OCI-LY1 (cell line): ENCODE measurements around the gene ST6GALNAC2.

Experiments used
- H2AFZ ChIP-seq: fragments of 200-600 bp; sonication (generic), shearing (Covaris generic); 2 replicates; pipeline ENCODE4 v1.6.0; 2014; ENCODE audit warnings: antibody characterized with exemption, mild to moderate bottlenecking, low read length
- H3F3A ChIP-seq: fragments of 200-600 bp; sonication (generic), shearing (Covaris generic); 2 replicates; pipeline ENCODE4 v1.6.0; 2014; ENCODE audit warnings: mild to moderate bottlenecking, antibody characterized with exemption, low read length, moderate library complexity; ENCODE audit not compliant: insufficient read depth
- H3K27ac ChIP-seq: fragments of 200-600 bp; sonication (generic); 2 replicates; pipeline ENCODE4 v1.5.1; 2014; ENCODE audit warnings: low read length, mixed run types, mild to moderate bottlenecking, low read depth; ENCODE audit not compliant: poor library complexity, severe bottlenecking
- H3K27me3 ChIP-seq: fragments of 200-600 bp; sonication (generic); 2 replicates; pipeline ENCODE4 v1.6.0; 2014; ENCODE audit warnings: antibody characterized with exemption, mild to moderate bottlenecking, low read length, moderate library complexity; ENCODE audit not compliant: insufficient read depth
- H3K36me3 ChIP-seq: fragments of 200-600 bp; sonication (generic); 2 replicates; pipeline ENCODE4 v1.6.1; 2014; ENCODE audit warnings: mild to moderate bottlenecking, antibody characterized with exemption, low read length, moderate library complexity, mixed read lengths; ENCODE audit not compliant: insufficient read depth
- H3K4me1 ChIP-seq: fragments of 200-600 bp; sonication (generic); 2 replicates; pipeline ENCODE4 v1.5.1; 2014; ENCODE audit warnings: mild to moderate bottlenecking, low read length, moderate library complexity; ENCODE audit not compliant: insufficient read depth, severe bottlenecking
- H3K4me2 ChIP-seq: fragments of 200-600 bp; sonication (generic), shearing (Covaris generic); 2 replicates; pipeline ENCODE4 v1.6.1; 2014; ENCODE audit warnings: low read length
- H3K4me3 ChIP-seq: fragments of 200-600 bp; sonication (generic); 2 replicates; pipeline ENCODE4 v1.5.1; 2014; ENCODE audit warnings: low read length, low read depth, mild to moderate bottlenecking, mixed read lengths; ENCODE audit not compliant: poor library complexity, severe bottlenecking
- H3K79me2 ChIP-seq: fragments of 200-600 bp; shearing (Covaris generic); 2 replicates; pipeline ENCODE4 v1.6.1; 2016; ENCODE audit warnings: mixed run types, low read length, mixed read lengths; ENCODE audit not compliant: insufficient read depth
- H3K9ac ChIP-seq: fragments of 200-600 bp; sonication (generic), shearing (Covaris generic); 2 replicates; pipeline ENCODE4 v1.6.1; 2014; ENCODE audit warnings: mild to moderate bottlenecking, low read length, mixed read lengths
- H3K9me2 ChIP-seq: fragments of 200-600 bp; sonication (generic), shearing (Covaris generic); 2 replicates; pipeline ENCODE4 v1.6.1; 2014; ENCODE audit warnings: low read depth, mild to moderate bottlenecking, low read length, mixed read lengths
- H3K9me3 ChIP-seq: fragments of 200-600 bp; shearing (Covaris generic); 2 replicates; pipeline ENCODE4 v1.6.1; 2014; ENCODE audit warnings: low read length, mixed read lengths
- H4K20me1 ChIP-seq: fragments of 200-600 bp; sonication (generic), shearing (Covaris generic); 2 replicates; pipeline ENCODE4 v1.6.0; 2016; ENCODE audit warnings: mild to moderate bottlenecking, low read length; ENCODE audit not compliant: insufficient read depth
- CTCF ChIP-seq: fragments of 200-600 bp; sonication (generic), shearing (Covaris generic); IDR thresholded peaks from 2 replicates; pipeline ENCODE4 v1.5.1; 2017; ENCODE audit warnings: mild to moderate bottlenecking, antibody characterized with exemption, low read length, moderate library complexity, mixed read lengths
- EZH2 ChIP-seq: fragments of 200-600 bp; sonication (generic), shearing (Covaris generic); IDR thresholded peaks from 2 replicates; pipeline ENCODE4 v1.8.0; 2017; ENCODE audit warnings: borderline replicate concordance, mixed run types, mild to moderate bottlenecking, antibody characterized with exemption, low read length, moderate library complexity, mixed read lengths

Gene ST6GALNAC2

GRCh38 chr17:76581515-76581914, 4.1 kb downstream of the ST6GALNAC2 start:
- Histone ChIP-seq H3K79me2 (no peaks in the 10 kb centered on the region), H3K27ac (no peak overlapping the region), H4K20me1 (no peaks in the 10 kb centered on the region), H3K4me3 (no peak overlapping the region), H3F3A (no peaks in the 10 kb centered on the region), H3K9me3 (no peaks in the 10 kb centered on the region), H3K9ac (no peak overlapping the region), H3K4me1 (no peaks in the 10 kb centered on the region), H3K27me3 (peaks cover 6% of the 10 kb centered on the region; the same call in 1 of the 2 replicates), H3K36me3 (no peaks in the 10 kb centered on the region; the same call in 1 of the 2 replicates), H2AFZ (no peak overlapping the region), H3K9me2 (no peaks in the 10 kb centered on the region), H3K4me2 (no peak overlapping the region)
- no peak for TF ChIP-seq CTCF
- no peak for TF ChIP-seq EZH2

GRCh38 chr17:76579281-76579680, 6.4 kb downstream of the ST6GALNAC2 start:
- H4K20me1 ChIP-seq: no peaks in the 10 kb centered on the region
- H3K9ac ChIP-seq: no peak overlapping the region
- H3K27ac ChIP-seq: no peak overlapping the region
- H3K27me3 ChIP-seq: 0 out of 2 replicates have a peak, but pooled peaks cover 6% of the 10 kb centered on the region
- H3K9me3 ChIP-seq: no peaks in the 10 kb centered on the region
- H3K79me2 ChIP-seq: no peaks in the 10 kb centered on the region
- no peaks in the 10 kb centered on the region for H3K4me1 ChIP-seq
- H3F3A ChIP-seq: no peaks in the 10 kb centered on the region
- H3K36me3 ChIP-seq: no peaks in the 10 kb centered on the region
- no peak overlapping the region for H3K4me3 ChIP-seq
- TF ChIP-seq EZH2 (no peak), CTCF (no peak)
- no peaks in the 10 kb centered on the region for H3K9me2 ChIP-seq
- no peak overlapping the region for H2AFZ ChIP-seq
- no peak overlapping the region for H3K4me2 ChIP-seq

- H3K79me2 ChIP-seq: no peaks in the 10 kb centered on the region
- TF ChIP-seq CTCF: no peak
- no peak for TF ChIP-seq EZH2
- no peaks in the 10 kb centered on the region for H4K20me1 ChIP-seq
- 0 out of 2 replicates have a peak, but pooled peaks cover 6% of the 10 kb centered on the region for H3K27me3 ChIP-seq
- H3K9ac ChIP-seq: no peak overlapping the region
- no peaks in the 10 kb centered on the region for H3K4me1 ChIP-seq
- no peak overlapping the region for H3K4me2 ChIP-seq
- no peaks in the 10 kb centered on the region for H3K9me3 ChIP-seq
- no peaks in the 10 kb centered on the region for H3F3A ChIP-seq
- H2AFZ ChIP-seq: no peak overlapping the region
- H3K36me3 ChIP-seq: no peaks in the 10 kb centered on the region
- H3K9me2 ChIP-seq: no peaks in the 10 kb centered on the region
- no peak overlapping the region for H3K4me3 ChIP-seq
- H3K27ac ChIP-seq: no peak overlapping the region
Measured at GRCh38 chr17:76578376-76578775, 7.3 kb downstream of the ST6GALNAC2 start.
